Anterior cingulate cortex (tissue), 58 donors: ENCODE measurements around the gene GHR.
"Not testable (repeated sequence)": the region's sequence is repeated elsewhere in the genome, so short reads cannot be mapped to it uniquely, and the experiment has no call there.

Experiments used
- DNase-seq, 58 donors: peaks; one replicate each; lab custom pipeline; 2025; lab: John Stamatoyannopoulos, UW

GHR gene

DNA sequence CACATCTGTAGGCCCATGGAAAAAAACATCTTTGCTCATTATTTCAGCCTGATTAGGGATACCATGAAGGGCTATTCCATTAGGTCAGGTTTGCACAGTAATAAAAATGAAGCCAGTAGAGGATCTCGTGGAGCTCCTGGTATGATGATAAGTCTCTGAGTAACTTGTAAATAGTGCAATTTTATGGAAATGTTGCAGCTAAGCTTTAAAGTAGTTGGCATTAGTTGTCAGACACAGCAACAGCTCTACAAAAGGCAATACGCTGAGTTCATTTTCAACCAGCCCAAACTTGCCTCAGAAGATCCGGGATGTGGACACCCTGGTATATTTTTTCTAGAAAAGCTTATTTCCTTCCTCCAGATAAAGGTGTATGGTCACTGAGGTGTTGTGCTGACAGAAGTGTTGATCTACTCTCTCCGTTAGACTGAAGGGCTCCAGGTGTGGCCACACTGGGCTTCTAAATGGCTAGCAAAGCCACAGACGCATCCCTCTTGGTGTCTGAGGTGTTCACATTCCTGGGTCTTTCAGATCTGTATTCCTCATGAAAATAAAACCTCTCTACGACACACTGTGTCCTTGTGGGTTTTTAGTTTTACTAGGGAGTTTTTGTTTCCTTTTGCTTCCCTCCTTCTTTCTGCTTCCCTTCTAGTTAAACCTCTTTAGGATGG is 141.6 kb downstream of the GHR start:
- DNase-seq, result no peak

DNA sequence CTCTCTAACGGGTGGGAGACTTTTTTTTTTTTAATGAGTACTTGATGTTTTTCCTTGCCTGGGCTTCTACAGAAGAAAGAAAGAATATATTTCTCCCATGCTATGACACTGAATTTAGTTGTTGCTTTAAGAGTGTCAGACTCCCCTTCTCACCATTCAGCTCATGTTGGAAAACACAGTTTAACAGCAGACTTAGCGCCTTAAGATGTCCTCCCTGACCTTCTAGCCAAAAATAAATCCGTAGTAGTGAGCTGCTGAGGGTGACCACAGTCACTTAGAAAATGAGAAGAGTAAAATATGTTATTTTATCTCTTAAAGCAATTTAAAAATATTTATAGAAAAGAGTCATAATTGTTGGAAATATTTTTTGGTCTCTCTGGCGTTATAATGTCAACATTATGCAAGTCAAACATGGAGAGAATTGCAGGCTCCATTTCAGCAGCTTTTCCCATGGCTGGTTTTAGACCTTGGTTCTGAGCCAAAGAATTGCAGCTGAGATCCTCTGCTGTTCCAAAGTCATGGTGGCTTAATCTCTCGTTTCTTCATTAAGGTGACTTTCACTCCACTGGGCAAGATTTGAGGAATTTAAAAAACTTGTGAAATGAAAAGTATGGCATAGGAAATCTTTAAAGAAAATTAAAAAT is 143.5 kb downstream of the GHR start:
- DNase-seq, result no peak

DNA sequence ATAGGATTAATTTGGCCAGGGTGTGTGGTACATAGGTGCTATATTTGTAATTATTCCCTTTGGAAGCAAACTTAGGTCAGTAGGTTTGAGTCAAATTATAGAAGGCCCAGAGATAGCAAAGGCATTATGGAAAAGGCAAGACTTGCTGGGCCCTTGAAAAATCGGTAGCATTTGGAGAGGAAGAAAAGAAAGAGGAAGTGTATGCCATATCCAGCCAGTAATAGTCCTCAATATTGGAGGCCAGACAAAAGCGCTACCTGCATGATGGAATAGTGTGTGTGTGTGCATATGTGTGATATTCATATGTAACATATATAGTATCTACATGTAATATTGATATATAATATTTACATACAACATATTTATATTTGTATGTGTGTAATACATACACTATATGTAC is 146.1 kb downstream of the GHR start:
- no peak for DNase-seq

DNA sequence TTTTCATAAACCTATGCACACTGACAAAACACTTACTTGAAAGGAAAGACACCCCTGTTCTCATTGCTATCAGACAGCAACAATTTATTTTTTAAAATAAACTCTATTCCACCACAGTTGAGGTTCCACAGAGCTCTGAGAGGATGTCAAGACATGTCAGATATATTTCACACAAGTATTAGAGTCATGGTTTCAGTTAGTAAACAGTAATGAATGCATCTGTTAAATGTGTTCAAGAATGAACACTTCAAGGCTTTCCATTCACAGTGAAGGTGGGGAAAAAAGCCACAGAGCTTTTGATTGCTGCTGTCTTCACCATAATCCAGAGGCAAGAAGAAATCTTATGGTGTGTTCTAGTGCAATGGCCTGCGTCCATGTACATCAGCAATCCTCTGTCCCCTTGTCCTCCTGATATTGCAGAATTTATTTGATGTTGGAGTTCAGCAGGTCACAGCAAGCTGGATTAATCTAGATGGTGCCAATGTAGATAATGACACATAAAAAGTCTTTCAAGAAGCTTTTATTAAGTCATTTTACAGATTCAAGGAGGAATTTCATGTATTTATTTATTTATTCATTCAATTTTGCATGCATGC is 146.8 kb downstream of the GHR start:
- DNase-seq, result no peak

DNA sequence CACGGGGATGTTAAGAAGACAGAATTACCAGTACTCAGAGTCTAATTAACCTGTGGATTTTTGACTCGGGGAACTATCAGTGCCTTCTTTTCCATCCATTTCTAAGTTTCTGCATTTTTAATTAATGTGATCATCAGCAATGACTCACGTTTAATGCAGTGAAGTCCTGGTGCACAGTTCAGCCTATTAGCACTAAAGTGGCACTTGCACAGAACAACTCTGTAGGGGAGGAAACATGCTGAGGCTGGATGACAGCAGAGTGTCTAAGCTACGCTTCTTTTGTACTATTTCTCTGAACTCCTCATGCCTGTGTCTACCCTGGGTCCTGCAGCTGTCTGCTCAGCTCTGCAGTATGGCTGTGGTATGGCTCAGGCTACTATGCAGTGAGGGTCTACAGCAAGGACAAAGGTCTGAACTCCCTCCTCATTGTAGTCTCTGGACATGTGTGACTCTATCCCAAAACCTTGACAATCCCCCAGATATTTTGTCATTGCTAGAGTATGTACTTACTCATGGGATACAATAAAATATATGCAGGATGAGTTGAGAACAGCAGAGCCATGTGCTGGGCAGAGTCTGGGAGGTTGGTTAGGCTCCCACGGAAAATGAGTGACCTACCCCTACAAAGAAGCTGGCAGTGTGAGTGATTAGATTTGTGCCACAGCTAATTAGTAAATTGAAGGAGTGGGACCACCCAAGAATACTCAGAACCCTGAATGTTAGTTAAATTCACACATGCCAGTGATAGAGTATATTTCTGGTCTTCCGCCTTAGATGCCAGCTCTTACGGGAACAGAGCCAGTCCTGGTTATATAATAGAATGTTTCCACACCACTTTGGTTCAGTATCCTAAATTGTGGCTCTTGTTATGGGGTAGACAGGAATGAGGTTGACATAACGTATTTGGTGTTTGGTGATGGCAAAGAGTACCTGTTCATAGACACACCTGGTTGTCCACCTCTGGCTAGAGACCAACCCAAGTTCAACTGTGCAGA is 148.0 kb downstream of the GHR start:
- DNase-seq, result peak in 1 of 58 donors; percentile 18

DNA sequence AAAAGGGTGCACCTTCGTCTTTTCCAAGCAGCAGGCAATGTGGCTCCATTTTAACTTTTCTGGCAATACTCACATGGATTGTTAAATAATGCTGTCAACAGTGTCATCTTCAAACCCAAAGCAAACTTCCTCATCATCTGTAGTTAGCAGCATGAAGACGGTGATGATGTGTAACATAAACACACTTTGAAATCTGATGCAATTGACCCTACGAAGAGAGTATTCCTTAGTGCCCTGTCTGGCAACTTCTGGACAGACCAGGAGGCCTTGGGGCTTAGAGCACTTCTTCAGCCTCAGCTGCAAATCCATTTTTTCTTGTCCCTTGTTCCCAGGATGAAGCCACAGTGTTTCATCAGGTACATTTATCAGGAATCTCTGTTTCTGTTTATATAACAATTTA is 149.1 kb downstream of the GHR start:
- no peak for DNase-seq

DNA sequence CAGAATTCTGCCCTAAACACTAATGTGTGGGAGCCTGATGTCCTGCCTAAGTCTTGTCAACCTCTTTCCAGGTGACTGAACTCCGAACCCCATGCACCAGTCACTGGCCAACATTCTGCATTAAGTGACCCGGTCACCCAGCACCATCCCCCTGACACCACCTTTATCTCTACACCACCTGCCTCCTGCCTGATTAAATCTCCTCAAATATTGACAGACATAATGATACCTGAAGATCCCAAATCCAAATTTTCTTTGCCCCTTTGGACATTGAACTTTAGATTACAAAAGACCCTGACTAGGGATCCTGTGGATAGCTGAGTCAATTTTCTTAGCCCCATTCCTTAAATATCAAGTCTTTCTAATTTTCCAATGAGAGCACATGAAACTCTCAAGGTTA is 150.1 kb downstream of the GHR start:
- no peak for DNase-seq

DNA sequence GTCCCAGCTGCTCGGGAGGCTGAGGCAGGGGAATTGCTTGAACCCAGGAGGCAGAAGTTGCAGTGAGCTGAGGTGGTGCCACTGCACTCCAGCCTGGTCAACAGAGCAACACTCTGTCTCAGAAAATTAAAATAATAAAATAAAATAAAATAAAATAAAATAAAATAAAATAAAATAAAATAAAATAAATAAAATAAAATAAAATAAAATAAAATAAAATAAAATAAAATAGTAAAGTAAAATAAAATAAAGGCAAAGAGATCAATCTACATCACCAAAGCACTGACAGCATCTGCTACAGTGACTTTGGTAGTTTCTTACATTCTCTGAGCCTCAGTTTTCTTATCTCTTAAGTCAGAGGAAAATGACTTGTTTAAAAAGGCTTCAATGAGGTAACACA is 152.7 kb downstream of the GHR start:
- not testable (repeated sequence) for DNase-seq

DNA sequence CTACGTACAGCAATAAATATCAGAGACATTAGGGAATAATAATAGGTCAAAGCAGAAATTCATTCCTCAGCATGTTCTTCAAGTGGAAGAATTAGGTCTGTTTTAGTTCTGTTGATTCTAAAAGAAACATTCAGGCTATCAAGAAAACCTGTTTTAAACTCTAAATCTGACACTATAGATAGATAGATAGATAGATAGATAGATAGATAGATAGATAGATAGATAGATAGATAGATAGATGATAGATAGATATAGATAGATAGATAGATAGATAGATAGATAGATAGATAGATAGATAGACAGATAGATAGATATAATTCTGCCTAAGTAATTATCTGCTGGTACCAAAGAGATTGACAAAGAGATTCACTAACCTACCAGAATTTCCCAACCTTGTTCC is 155.7 kb downstream of the GHR start:
- DNase-seq, result not testable (repeated sequence)

DNA sequence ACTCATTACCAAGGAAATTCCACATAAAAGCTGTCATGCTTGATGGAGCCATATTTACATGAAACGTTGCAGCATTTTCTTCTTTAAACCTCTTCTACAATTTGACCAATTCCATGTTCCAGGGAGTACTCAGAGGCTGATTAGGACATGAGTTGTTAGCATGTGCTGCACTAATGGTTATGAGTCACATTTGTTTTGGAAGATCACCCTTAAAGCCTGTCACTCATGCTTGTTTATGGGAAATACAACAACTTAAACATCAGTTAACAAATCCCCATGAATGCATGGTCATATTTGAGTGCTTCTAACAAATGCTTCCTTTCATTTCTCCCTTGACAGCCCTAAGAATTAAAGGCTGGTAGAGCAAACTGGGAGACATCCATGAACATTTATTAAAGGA is 156.1 kb downstream of the GHR start:
- no peak for DNase-seq

DNA sequence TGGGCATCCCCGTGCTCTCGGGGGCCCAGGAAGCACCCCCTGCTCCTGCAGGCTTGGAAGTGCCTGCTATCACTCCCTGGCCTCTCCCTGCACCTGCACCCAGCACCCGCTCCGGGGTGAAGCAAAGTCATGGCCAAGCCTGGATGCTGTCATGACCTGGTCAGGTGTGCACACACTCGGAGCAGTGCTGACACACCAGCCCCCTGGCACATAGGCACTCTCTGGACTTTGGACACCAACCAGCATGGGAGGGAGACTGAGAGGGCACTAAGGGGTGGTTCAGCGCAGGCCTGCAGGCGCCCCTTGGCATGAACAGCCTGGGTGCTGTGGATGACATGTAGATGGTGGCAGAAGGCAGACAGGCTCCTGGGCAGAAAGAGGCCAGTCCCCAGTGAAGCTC is 158.6 kb downstream of the GHR start:
- no peak for DNase-seq

DNA sequence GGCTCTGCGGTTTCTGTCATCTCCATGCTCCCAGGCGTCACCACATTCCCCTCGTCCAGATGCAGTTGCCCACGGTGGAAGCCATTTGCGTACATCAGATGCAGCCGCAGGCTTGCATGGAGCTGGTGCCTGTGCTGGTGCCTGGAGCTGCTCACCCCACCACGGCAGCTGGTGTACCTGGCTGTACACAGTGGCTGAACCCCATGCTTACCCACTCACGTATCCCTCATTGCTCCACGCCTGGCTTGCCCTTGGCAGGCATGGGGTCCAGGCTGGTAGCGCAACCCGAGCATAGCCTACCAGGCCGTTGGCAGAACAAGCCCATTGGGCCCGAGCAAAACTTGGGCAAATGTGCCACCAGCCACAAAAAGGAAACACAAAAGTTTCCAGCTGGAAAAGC is 159.5 kb downstream of the GHR start:
- peak in 1 of 58 donors; percentile 3 for DNase-seq

DNA sequence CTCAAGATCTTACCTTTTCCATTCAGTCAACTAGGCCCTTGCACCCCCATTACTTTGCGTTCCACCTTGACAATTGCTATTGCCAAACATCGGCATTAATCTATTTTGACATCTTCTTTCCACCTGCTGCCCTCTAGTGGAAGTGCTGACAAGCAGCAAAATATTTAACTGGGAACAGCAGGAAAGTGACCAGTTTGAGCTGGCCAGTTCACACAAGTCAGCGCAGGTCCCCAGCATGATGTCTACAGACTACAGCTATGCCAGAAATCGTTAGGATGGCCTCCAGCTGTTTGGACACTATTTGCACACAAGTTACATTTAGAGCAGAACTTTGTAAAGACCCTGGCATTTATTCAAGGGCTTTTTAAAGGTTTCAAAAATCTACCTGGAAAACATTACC is 160.1 kb downstream of the GHR start:
- DNase-seq, result peak in 9 of 58 donors; percentile 7 to 46 (median 19)

DNA sequence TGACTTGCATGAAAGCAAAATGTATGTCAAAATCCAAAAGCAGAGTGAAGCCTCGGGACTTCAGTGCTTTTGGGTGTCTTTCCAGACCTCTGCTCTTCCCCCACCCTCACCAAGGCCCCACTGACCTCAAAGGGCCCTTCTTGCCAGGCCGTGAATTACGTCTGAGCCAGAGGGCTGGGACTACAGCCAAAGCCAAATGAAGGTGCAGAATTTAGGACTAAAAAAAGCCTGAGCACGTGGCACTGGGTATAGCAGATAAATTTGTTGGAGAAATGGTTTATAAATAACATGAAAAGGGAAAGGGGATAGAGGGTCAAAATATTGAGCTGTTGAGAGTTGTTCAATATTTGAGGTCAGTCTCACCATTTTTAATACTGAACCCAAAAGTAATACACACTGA is 163.4 kb downstream of the GHR start:
- no peak for DNase-seq

DNA sequence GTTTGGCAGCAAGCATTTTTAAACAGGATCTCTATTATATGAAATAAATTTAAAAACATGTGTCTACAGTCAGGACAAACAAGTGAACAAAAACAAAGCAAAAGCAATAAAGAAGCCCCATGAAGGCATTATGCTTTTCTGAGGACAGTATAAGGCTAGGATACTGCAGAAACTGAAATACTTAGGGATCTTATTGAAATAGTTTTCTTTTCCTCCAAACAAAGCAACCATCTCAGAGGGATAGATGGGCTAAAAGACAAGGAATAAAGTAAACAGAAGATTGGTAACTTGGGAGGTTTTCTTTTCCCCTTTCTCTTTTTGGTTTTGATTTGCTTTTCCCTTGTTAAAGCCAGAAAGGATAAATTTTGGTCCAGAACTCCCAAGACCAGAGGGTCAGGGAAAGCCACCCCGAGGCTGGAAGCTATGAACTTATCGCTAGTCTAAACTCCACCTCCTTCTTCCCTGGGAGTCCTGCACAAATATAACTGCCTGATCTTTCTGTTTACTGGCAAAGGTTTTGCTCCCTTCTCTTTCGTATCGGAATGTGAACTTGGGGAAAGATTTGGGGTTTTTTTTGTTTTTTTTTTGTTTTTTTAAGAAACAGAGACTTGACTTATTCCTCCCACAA is 164.0 kb downstream of the GHR start:
- no peak for DNase-seq

DNA sequence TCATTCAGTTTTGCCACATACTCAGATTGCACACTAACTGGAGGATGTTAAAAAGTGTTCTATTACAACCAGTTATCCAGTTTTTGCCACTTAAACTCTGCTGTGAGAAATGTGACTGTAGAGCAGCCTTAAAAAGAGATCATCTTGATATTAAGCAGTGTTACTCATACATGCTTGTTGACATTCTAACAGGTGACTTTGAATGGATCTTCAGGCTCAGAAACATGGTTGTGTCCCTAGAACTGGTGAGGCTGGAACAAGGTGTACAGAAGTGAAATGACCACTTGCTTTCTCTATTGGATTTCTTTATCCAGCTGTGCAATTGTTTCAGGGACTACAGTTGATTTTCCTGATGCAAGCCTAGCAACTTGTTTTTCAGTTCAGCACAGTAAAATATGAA is 167.3 kb downstream of the GHR start:
- DNase-seq, result no peak

DNA sequence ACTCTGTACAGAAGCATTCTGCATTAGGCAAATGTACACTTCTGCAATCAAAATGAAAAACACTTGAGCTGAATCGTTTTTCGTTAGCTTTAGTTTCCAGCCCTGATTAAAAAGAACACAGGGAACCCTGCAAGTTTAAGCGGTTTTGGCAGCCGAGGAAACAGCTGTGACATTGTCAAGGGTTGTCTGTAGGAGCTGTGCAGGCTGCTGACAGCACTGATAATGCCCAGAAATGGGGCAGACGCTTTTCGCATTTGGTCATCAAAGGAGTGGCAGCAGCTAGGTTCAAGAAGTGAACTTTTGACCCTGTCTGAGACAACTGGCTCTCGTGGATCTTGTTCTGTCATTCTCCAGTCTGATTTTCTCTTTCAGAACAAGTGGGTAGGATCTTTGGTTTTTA is 167.8 kb downstream of the GHR start:
- DNase-seq, result peak in 8 of 58 donors; percentile 13 to 55 (median 18)

DNA sequence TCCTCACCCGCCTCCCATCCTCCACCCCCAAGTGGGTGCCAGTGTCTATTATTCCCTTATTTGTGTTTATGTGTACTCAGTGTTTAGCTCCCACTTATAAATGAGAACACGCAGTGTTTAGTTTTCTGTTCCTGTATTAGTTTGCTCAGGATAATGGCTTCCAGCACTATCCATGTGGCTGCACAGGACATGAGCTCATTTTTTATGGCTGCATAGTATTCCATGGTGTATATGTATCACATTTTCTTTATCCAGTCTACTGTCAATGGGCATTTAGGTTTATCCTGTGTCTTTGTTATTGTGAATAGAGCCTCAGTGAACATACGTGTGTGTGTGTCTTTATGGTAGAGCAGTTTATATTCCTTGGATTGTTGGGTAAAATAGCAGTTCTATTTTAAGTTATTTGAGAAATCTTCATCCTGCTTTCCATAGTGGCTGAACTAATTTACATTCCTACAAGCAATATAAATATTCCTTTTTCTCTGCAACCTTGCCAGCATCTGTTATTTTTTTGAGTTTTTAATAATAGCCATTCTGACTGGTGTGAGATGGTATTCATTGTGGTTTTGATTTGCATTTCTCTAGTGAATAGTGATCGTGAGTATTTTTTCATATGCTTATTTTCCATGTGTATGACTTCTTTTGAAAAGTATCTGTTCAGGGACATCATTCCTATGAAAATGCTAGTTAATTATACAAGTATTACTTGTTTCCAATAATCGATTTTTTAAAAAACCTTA is 169.3 kb downstream of the GHR start:
- DNase-seq, result no peak

DNA sequence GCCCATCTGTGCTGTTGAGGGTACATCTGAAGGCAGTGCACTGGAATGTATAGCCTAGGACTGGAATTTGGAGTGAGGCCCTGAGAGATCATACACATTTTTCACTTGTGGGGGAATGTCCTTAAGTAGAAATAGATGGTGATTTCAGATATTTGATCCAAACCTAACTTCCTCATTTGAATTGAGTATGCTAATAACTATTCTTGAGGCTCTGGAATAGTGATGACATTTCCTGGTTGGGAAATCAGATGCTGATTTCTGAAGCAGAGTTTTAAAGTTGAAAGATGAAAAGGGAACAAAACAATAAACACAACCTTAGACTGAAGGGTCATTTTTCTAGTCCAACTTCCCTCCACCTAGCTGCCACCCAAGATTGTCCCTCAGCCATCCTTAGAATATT is 170.4 kb downstream of the GHR start:
- no peak for DNase-seq

DNA sequence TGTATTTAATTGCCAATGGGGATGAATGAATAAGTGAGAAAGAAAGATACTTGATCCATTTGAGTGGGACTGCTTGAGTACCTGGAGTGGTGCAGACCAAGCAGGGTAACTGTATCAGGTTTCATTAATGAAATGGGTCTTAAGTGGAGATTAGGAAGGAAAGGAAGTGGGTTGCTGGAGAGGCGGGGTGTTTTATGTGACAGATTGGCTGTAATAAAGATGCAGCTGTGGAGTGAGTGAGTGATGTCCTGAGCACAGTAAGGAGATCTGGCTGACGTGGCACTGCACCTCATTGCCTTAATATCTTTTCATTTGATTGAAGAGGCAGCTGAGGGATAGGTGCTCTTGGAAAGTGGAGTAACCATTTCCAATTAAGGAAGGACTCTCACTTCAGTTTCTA is 172.4 kb downstream of the GHR start:
- DNase-seq, result no peak
